HG02642 (cell line): Measurements from ENCODE around the gene MYO18A.

Experiments
- ATAC-seq: cut with Tn5 transposase; IDR thresholded peaks from one replicate; pipeline ENCODE4 v1.9.1; 2021; ENCODE audit warnings: mild to moderate bottlenecking; ENCODE audit not compliant: unreplicated experiment, poor library complexity

The MYO18A gene

GRCh38 chr17:29131814-29132682 lies 48.1 kb downstream of the MYO18A start:
- ATAC-seq, result no peak

GRCh38 chr17:29129731-29130130 lies 50.5 kb downstream of the MYO18A start:
- no peak for ATAC-seq

- ATAC-seq, result no peak
Measured at GRCh38 chr17:29127840-29128239, 52.4 kb downstream of the MYO18A start.

- no peak for ATAC-seq
Measured at GRCh38 chr17:29126268-29126930, 53.8 kb downstream of the MYO18A start.

GRCh38 chr17:29125651-29126050 lies 54.5 kb downstream of the MYO18A start:
- no peak for ATAC-seq

GRCh38 chr17:29124925-29125273 lies 55.3 kb downstream of the MYO18A start:
- ATAC-seq, result no peak

- no peak for ATAC-seq
Measured at GRCh38 chr17:29124135-29124924, 55.9 kb downstream of the MYO18A start.

GRCh38 chr17:29123111-29123510 lies 57.1 kb downstream of the MYO18A start:
- ATAC-seq, result no peak

- ATAC-seq, result no peak
Measured at GRCh38 chr17:29121442-29121841, 58.8 kb downstream of the MYO18A start.

- no peak for ATAC-seq
Measured at GRCh38 chr17:29120433-29120832, 59.8 kb downstream of the MYO18A start.

- ATAC-seq, result no peak
Measured at GRCh38 chr17:29119265-29119664, 60.9 kb downstream of the MYO18A start.

GRCh38 chr17:29116804-29117753 lies 63.1 kb downstream of the MYO18A start:
- no peak for ATAC-seq

GRCh38 chr17:29115961-29116803 lies 64.0 kb downstream of the MYO18A start:
- no peak for ATAC-seq

GRCh38 chr17:29115435-29115834 lies 64.8 kb downstream of the MYO18A start:
- no peak for ATAC-seq

- no peak for ATAC-seq
Measured at GRCh38 chr17:29114141-29114540, 66.1 kb downstream of the MYO18A start.

- no peak for ATAC-seq
Measured at GRCh38 chr17:29113334-29113733, 66.9 kb downstream of the MYO18A start.

GRCh38 chr17:29112771-29113295 lies 67.4 kb downstream of the MYO18A start:
- ATAC-seq, result no peak

- ATAC-seq, result no peak
Measured at GRCh38 chr17:29111816-29112499, 68.2 kb downstream of the MYO18A start.
